Chondrocyte (in vitro differentiated cells): ENCODE results near the gene ARHGAP26. TPM values are rescaled to one million over a fixed set of nuclear protein-coding genes. Genes with fewer than 3 reads are reported as not detected.

Experiments
- DNase-seq: peaks from one replicate; pipeline ENCODE4 v3.0.0; 2021; ENCODE audit warnings: mixed read lengths, low spot score
- H3K27ac Mint-ChIP-seq: one replicate; pipeline ENCODE4 v1.8.0; 2021; ENCODE audit warnings: mild to moderate bottlenecking, moderate library complexity, mixed read lengths; ENCODE audit not compliant: unreplicated experiment
- H3K27me3 Mint-ChIP-seq: 2 replicates; pipeline ENCODE4 v1.8.0; 2021; ENCODE audit warnings: low read depth, mixed read lengths
- H3K36me3 Mint-ChIP-seq: 2 replicates; pipeline ENCODE4 v1.8.0; 2021; ENCODE audit warnings: low read depth, mixed read lengths
- H3K4me1 Mint-ChIP-seq: 2 replicates; pipeline ENCODE4 v1.8.0; 2021; ENCODE audit warnings: low read depth, mild to moderate bottlenecking, mixed read lengths
- H3K4me3 Mint-ChIP-seq: one replicate; pipeline ENCODE4 v1.8.0; 2021; ENCODE audit warnings: mild to moderate bottlenecking, moderate library complexity, mixed read lengths; ENCODE audit not compliant: unreplicated experiment
- H3K9me3 Mint-ChIP-seq: 2 replicates; pipeline ENCODE4 v1.8.0; 2021; ENCODE audit warnings: low read depth, mixed read lengths
- CTCF ChIP-seq: fragments of 200-600 bp; sonication (generic); IDR thresholded peaks from 2 replicates; pipeline ENCODE4 v1.5.0; 2021; ENCODE audit warnings: antibody characterized with exemption, mild to moderate bottlenecking, moderate library complexity
- total RNA-seq: library from RNA; stranded (reverse); gene quantifications from 3 replicates; pipeline ENCODE4 v1.2.1, GENCODE V29; 2021

Gene ARHGAP26
- total RNA-seq, 1 donor from 2014 or later = 16.4 TPM

- Mint-ChIP-seq H3K4me1 (peaks cover 24% of the 10 kb centered on the region), H3K27me3 (no peaks in the 10 kb centered on the region), H3K4me3 (no peak overlapping the region), H3K36me3 (no peaks in the 10 kb centered on the region), H3K9me3 (no peaks in the 10 kb centered on the region), H3K27ac (peak overlapping the region; percentile 13)
- DNase-seq = no peak
- TF ChIP-seq CTCF = no peak
Observed at GRCh38 chr5:143008809-143009521, 238.8 kb downstream of the ARHGAP26 start.

DNA sequence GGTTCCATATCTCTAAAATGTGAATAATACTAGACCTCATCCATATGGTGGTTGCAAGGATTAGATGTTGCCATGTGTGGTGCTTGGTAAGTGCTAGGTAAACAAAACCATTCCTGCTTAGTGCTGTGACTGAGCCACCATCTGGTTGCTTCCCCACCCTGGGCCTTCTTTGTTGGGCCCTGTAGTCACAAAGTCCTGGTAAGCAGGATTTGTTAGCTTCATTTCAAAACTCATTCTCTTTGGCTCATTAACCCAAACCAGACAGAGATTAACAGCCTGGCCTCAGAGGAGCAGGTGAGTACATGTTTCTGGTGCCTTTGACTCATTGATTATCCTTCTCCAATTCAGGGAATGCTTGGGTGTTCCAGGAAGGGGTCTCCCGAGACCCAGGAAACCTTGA, 240.2 kb downstream of the ARHGAP26 start:
- Mint-ChIP-seq H3K27me3 (no peaks in the 10 kb centered on the region), H3K27ac (no peak overlapping the region), H3K4me1 (peaks cover 24% of the 10 kb centered on the region), H3K9me3 (no peaks in the 10 kb centered on the region), H3K4me3 (no peak overlapping the region), H3K36me3 (no peaks in the 10 kb centered on the region)
- no peak for DNase-seq
- no peak for TF ChIP-seq CTCF

- TF ChIP-seq CTCF = no peak
- Mint-ChIP-seq H3K27ac (no peak overlapping the region), H3K27me3 (no peaks in the 10 kb centered on the region), H3K36me3 (no peaks in the 10 kb centered on the region), H3K4me1 (peaks cover 24% of the 10 kb centered on the region), H3K4me3 (no peak overlapping the region), H3K9me3 (no peaks in the 10 kb centered on the region)
- no peak for DNase-seq
Observed at GRCh38 chr5:143011585-143011984, 241.4 kb downstream of the ARHGAP26 start.

DNA sequence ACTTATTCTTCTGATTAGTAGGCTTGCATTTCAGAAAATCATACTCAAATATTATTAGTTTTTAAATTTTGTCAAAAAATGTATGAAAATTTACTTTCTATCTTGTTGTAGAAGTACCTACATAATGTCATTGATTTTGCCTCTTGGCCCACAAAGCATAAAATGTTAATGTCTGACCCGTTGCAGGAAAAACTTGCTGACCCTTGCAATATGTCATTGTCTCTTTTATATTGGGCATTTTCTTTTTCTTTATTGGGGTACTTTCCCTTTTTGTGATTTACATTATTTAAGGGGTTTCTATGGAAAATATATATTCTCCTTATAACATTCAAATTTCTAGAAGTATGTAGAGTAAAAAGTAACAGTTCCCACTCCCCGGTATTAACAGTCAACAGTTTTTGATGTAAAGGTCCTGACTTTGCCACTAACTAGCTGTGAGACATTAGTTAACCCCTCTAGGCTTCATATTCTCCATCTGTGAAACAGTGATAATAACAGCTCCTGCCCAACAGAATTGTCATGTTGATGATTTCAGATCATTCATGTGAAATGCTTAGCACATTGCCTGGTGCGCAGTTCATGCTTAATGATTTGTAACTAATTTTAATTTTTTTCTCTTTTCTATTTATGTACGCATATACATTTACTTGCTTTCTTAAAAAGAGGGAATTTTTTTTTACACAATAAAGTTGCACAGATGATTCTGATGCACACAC, 243.2 kb downstream of the ARHGAP26 start:
- Mint-ChIP-seq H3K27me3 (no peaks in the 10 kb centered on the region), H3K27ac (no peak overlapping the region), H3K9me3 (peaks cover 6% of the 10 kb centered on the region), H3K36me3 (peaks cover 2% of the 10 kb centered on the region), H3K4me3 (no peak overlapping the region), H3K4me1 (peaks cover 22% of the 10 kb centered on the region)
- DNase-seq = no peak
- no peak for TF ChIP-seq CTCF

GRCh38 chr5:143014017-143014651, 244.0 kb downstream of the ARHGAP26 start:
- Mint-ChIP-seq H3K9me3 (peaks cover 6% of the 10 kb centered on the region), H3K4me1 (peaks cover 14% of the 10 kb centered on the region), H3K36me3 (peaks cover 2% of the 10 kb centered on the region), H3K27ac (no peak overlapping the region), H3K27me3 (no peaks in the 10 kb centered on the region), H3K4me3 (no peak overlapping the region)
- no peak for DNase-seq
- TF ChIP-seq CTCF = peak; percentile 69
